MM.1S (cell line): ENCODE measurements around the gene OVOL2.
"Not testable (repeated sequence)": the region's sequence is repeated elsewhere in the genome, so short reads cannot be mapped to it uniquely, and the experiment has no call there.

ENCODE experiments used
- DNase-seq: peaks from one replicate; pipeline ENCODE4 v3.0.0-alpha.2; 2015
- H2AFZ ChIP-seq: fragments of 300-600 bp; sonication (generic); 2 replicates; pipeline ENCODE4 v1.6.0; 2016; ENCODE audit warnings: antibody characterized with exemption, low read length
- H3F3A ChIP-seq: fragments of 300-600 bp; sonication (generic); 2 replicates; pipeline ENCODE4 v1.6.1; 2016; ENCODE audit warnings: mild to moderate bottlenecking, antibody characterized with exemption, low read length, moderate library complexity, mixed read lengths; ENCODE audit not compliant: insufficient read depth
- H3K27ac ChIP-seq: fragments of 300-600 bp; sonication (generic); 2 replicates; pipeline ENCODE4 v1.5.1; 2016; ENCODE audit warnings: mild to moderate bottlenecking, low read length
- H3K27me3 ChIP-seq: fragments of 300-600 bp; sonication (generic); replicated peaks from 2 replicates; pipeline ENCODE4 v1.6.0; 2016; ENCODE audit warnings: low read length; ENCODE audit not compliant: insufficient read depth
- H3K36me3 ChIP-seq: fragments of 300-600 bp; sonication (generic); replicated peaks from 2 replicates; pipeline ENCODE4 v1.6.1; 2016; ENCODE audit warnings: mild to moderate bottlenecking, low read length, mixed read lengths; ENCODE audit not compliant: insufficient read depth
- H3K4me1 ChIP-seq: fragments of 300-600 bp; sonication (generic); 2 replicates; pipeline ENCODE4 v1.6.1; 2016; ENCODE audit warnings: low read length, mixed read lengths
- H3K4me2 ChIP-seq: fragments of 300-600 bp; sonication (generic); 2 replicates; pipeline ENCODE4 v1.6.0; 2016; ENCODE audit warnings: low read depth, low read length
- H3K4me3 ChIP-seq: fragments of 300-600 bp; sonication (generic); 2 replicates; pipeline ENCODE4 v1.5.1; 2016; ENCODE audit warnings: low read length, mixed read lengths
- H3K79me2 ChIP-seq: fragments of 300-600 bp; sonication (generic); 2 replicates; pipeline ENCODE4 v1.6.1; 2016; ENCODE audit warnings: mixed run types, low read length, mixed read lengths
- H3K9ac ChIP-seq: fragments of 300-600 bp; sonication (generic); 2 replicates; pipeline ENCODE4 v1.6.1; 2016; ENCODE audit warnings: low read length, mixed read lengths
- H3K9me2 ChIP-seq: fragments of 300-600 bp; sonication (generic); replicated peaks from 2 replicates; pipeline ENCODE4 v1.6.1; 2016; ENCODE audit warnings: mild to moderate bottlenecking, low read length, mixed read lengths; ENCODE audit not compliant: insufficient read depth
- H3K9me3 ChIP-seq: fragments of 300-600 bp; sonication (generic); replicated peaks from 2 replicates; pipeline ENCODE4 v1.6.1; 2016; ENCODE audit warnings: mild to moderate bottlenecking, low read length, mixed read lengths; ENCODE audit not compliant: insufficient read depth
- H4K20me1 ChIP-seq: fragments of 300-600 bp; sonication (generic); 2 replicates; pipeline ENCODE4 v1.6.1; 2016; ENCODE audit warnings: mild to moderate bottlenecking, low read length, moderate library complexity, mixed read lengths; ENCODE audit not compliant: insufficient read depth
- EZH2 ChIP-seq: fragments of 300-600 bp; sonication (generic); optimal IDR thresholded peaks from 2 replicates; pipeline ENCODE3; 2017; ENCODE audit warnings: low read depth, mild to moderate bottlenecking, antibody characterized with exemption, low read length, mixed read lengths
- EZH2phosphoT487 ChIP-seq: fragments of 300-600 bp; sonication (generic); IDR thresholded peaks from 2 replicates; pipeline ENCODE4 v1.6.1; 2018; ENCODE audit warnings: antibody characterized with exemption, low read length
- TF ChIP-seq, protein P1 (sequence below): fragments of 300-600 bp; sonication (generic); IDR thresholded peaks from 2 replicates; pipeline ENCODE4 v1.5.1; 2016; ENCODE audit warnings: antibody characterized with exemption, low read length, mixed read lengths

OVOL2 gene

DNA sequence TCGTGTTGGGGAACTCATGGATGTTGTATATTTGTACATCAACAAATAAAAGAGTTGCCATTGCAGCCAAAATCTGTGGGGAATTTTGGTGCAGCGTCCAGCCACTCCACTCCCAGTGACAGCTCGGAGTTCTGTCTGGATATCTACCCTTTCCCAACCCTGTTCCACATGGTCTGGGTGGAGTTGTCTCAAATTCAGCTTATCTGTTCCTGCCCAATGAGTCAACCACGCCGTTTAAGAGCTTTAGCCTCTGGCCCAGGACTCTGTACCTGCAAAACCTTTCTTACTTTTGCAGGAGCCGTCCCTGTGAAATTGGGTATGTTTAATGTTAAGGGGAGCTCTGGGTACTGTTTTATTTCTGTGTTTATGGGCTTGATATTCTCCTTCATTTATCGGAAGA is 33.9 kb upstream of the OVOL2 start:
- H3K4me2 ChIP-seq = no peak overlapping the region
- no peak for DNase-seq
- no peaks in the 10 kb centered on the region for H3K36me3 ChIP-seq
- H3K27ac ChIP-seq = no peak overlapping the region
- no peak overlapping the region for H3K9ac ChIP-seq
- no peaks in the 10 kb centered on the region for H3K27me3 ChIP-seq
- no peak overlapping the region for H3K4me3 ChIP-seq
- no peaks in the 10 kb centered on the region for H3K4me1 ChIP-seq
- no peak overlapping the region for H2AFZ ChIP-seq
- no peak for TF ChIP-seq EZH2
- TF ChIP-seq, protein P1, sequence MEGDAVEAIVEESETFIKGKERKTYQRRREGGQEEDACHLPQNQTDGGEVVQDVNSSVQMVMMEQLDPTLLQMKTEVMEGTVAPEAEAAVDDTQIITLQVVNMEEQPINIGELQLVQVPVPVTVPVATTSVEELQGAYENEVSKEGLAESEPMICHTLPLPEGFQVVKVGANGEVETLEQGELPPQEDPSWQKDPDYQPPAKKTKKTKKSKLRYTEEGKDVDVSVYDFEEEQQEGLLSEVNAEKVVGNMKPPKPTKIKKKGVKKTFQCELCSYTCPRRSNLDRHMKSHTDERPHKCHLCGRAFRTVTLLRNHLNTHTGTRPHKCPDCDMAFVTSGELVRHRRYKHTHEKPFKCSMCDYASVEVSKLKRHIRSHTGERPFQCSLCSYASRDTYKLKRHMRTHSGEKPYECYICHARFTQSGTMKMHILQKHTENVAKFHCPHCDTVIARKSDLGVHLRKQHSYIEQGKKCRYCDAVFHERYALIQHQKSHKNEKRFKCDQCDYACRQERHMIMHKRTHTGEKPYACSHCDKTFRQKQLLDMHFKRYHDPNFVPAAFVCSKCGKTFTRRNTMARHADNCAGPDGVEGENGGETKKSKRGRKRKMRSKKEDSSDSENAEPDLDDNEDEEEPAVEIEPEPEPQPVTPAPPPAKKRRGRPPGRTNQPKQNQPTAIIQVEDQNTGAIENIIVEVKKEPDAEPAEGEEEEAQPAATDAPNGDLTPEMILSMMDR = no peak
- TF ChIP-seq EZH2phosphoT487 = no peak
- no peaks in the 10 kb centered on the region for H3K9me3 ChIP-seq
- no peaks in the 10 kb centered on the region for H4K20me1 ChIP-seq
- H3K9me2 ChIP-seq = no peaks in the 10 kb centered on the region
- no peaks in the 10 kb centered on the region for H3F3A ChIP-seq
- H3K79me2 ChIP-seq = no peaks in the 10 kb centered on the region

- no peak for DNase-seq
- Histone ChIP-seq H3K9ac (no peak overlapping the region), H3K36me3 (no peaks in the 10 kb centered on the region), H3K27me3 (no peaks in the 10 kb centered on the region), H3F3A (no peaks in the 10 kb centered on the region), H3K4me1 (no peaks in the 10 kb centered on the region), H4K20me1 (no peaks in the 10 kb centered on the region), H3K4me3 (no peak overlapping the region), H3K9me2 (no peaks in the 10 kb centered on the region), H3K4me2 (no peak overlapping the region), H3K9me3 (no peaks in the 10 kb centered on the region), H2AFZ (no peak overlapping the region), H3K79me2 (no peaks in the 10 kb centered on the region), H3K27ac (no peak overlapping the region)
- TF ChIP-seq EZH2phosphoT487 (no peak), EZH2 (no peak)
- TF ChIP-seq, protein P1 = no peak
Measured at GRCh38 chr20:18090477-18090876, 32.8 kb upstream of the OVOL2 start.

DNA sequence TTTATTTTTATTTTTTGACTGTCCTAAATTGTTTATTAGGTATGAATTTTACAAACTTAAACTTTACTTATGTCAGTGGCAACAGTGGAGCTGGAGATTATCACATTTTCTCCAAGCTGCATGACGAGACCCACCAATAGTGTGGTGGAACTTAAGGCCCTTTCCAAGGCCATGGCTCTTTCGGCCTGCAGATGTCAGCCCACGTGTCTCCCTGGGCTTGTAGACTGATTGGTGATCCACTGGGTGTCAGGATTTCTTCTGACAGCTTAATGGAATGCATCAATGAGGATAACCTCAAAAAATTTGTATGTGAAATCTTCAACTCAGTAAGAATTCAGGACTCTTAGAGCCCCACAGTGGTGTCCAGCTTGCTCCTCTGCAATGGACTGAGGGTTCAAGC is 32.3 kb upstream of the OVOL2 start:
- H3K4me3 ChIP-seq = no peak overlapping the region
- no peak overlapping the region for H2AFZ ChIP-seq
- H3K36me3 ChIP-seq = no peaks in the 10 kb centered on the region
- no peaks in the 10 kb centered on the region for H3K9me3 ChIP-seq
- no peaks in the 10 kb centered on the region for H4K20me1 ChIP-seq
- no peaks in the 10 kb centered on the region for H3K9me2 ChIP-seq
- TF ChIP-seq, protein P1 = no peak
- TF ChIP-seq EZH2phosphoT487 (no peak), EZH2 (no peak)
- H3K27ac ChIP-seq = no peak overlapping the region
- DNase-seq = no peak
- H3K9ac ChIP-seq = no peak overlapping the region
- no peaks in the 10 kb centered on the region for H3K27me3 ChIP-seq
- H3K4me2 ChIP-seq = no peak overlapping the region
- H3K79me2 ChIP-seq = no peaks in the 10 kb centered on the region
- H3F3A ChIP-seq = no peaks in the 10 kb centered on the region
- no peaks in the 10 kb centered on the region for H3K4me1 ChIP-seq

GRCh38 chr20:18088841-18089240 is 31.1 kb upstream of the OVOL2 start:
- not testable (repeated sequence) for H3K27ac ChIP-seq, H3K9ac ChIP-seq, H3K4me1 ChIP-seq, H2AFZ ChIP-seq, H3K9me3 ChIP-seq, DNase-seq, H3K79me2 ChIP-seq, H3F3A ChIP-seq, H3K36me3 ChIP-seq, H3K27me3 ChIP-seq, H3K9me2 ChIP-seq, H3K4me3 ChIP-seq, H3K4me2 ChIP-seq, H4K20me1 ChIP-seq

- H3K79me2 ChIP-seq, H2AFZ ChIP-seq, H4K20me1 ChIP-seq, H3F3A ChIP-seq, H3K4me2 ChIP-seq, H3K9me2 ChIP-seq, H3K4me3 ChIP-seq, H3K27me3 ChIP-seq, H3K9me3 ChIP-seq, H3K36me3 ChIP-seq, H3K9ac ChIP-seq, H3K27ac ChIP-seq, H3K4me1 ChIP-seq, DNase-seq: not testable (repeated sequence)
Measured at GRCh38 chr20:18088298-18088697, 30.6 kb upstream of the OVOL2 start.
